AG04449 (cell line): ENCODE data around the gene SHMT1.
A peak's percentile ranks its signal among the peaks of the same experiment; 100 is the strongest.

Experiments used
- CTCF ChIA-PET: fragments of 350-600 bp; formaldehyde crosslinking; extraction: SDS; loops from one replicate; lab custom pipeline; 2021; ENCODE audit warnings: antibody characterized with exemption; lab: Yijun Ruan, JAX
- POLR2A ChIA-PET: fragments of 400-600, 350-600 bp; formaldehyde crosslinking; extraction: SDS; loops from one replicate; lab custom pipeline; 2020; ENCODE audit warnings: antibody characterized with exemption, inconsistent platforms; lab: Yijun Ruan, JAX
- DNase-seq: peaks from one replicate; pipeline ENCODE4 v3.0.0-alpha.2; 2010; ENCODE audit warnings: low read depth, low spot score
- H3K4me3 ChIP-seq: 2 replicates; pipeline ENCODE4 v1.5.1; 2011; ENCODE audit warnings: low read depth, mild to moderate bottlenecking, control low read depth, low read length
- CTCF ChIP-seq: IDR thresholded peaks from one replicate; pipeline ENCODE4 v1.5.1; 2011; ENCODE audit warnings: mild to moderate bottlenecking, moderate library complexity, low read length, control low read depth, inconsistent platforms; ENCODE audit not compliant: insufficient read depth; ENCODE audit errors: missing control alignments

The SHMT1 gene

GRCh38 chr17:18364166-18364565 lies 816 bp upstream of the SHMT1 start:
- CTCF ChIA-PET = no interaction called here
- no peak overlapping the region for H3K4me3 ChIP-seq
- no peak for TF ChIP-seq CTCF
- no peak for DNase-seq
- POLR2A ChIA-PET = no interaction called here

- no peak for TF ChIP-seq CTCF
- DNase-seq = no peak
- POLR2A ChIA-PET = no interaction called here
- CTCF ChIA-PET = interaction anchor here (1.0 kb wide), 1 partner anchor 42 kb away, joined by 6 read pairs; no protein-coding TSS in a partner anchor
- peak overlapping the region; percentile 79 for H3K4me3 ChIP-seq
These were observed 651 bp downstream of the SHMT1 start for GRCh38 chr17:18362698-18363100.

- DNase-seq = no peak
- TF ChIP-seq CTCF = no peak
- peak overlapping the region; percentile 79 for H3K4me3 ChIP-seq
- POLR2A ChIA-PET = no interaction called here
- CTCF ChIA-PET = interaction anchor here (1.0 kb wide), 1 partner anchor 41 kb away, joined by 6 read pairs; no protein-coding TSS in a partner anchor
These were observed 1.3 kb downstream of the SHMT1 start for GRCh38 chr17:18361837-18362697.

- DNase-seq = no peak
- H3K4me3 ChIP-seq = no peak overlapping the region
- no peak for TF ChIP-seq CTCF
- ChIA-PET CTCF (no interaction called here), POLR2A (interaction anchor here (0.7 kb wide), 1 partner anchor 16 kb away, joined by 4 read pairs; no protein-coding TSS in a partner anchor)
These were observed 2.8 kb downstream of the SHMT1 start for GRCh38 chr17:18360518-18360917.

- H3K4me3 ChIP-seq = no peak overlapping the region
- CTCF ChIA-PET = interaction anchor here (0.7 kb wide), 1 partner anchor 28 kb away, joined by 3 read pairs; no protein-coding TSS in a partner anchor
- TF ChIP-seq CTCF = no peak
- DNase-seq = no peak
- POLR2A ChIA-PET = no interaction called here
These were observed 6.7 kb downstream of the SHMT1 start for GRCh38 chr17:18356624-18357023.

- H3K4me3 ChIP-seq = no peak overlapping the region
- ChIA-PET CTCF (no interaction called here), POLR2A (no interaction called here)
- no peak for TF ChIP-seq CTCF
- no peak for DNase-seq
These were observed 9.8 kb downstream of the SHMT1 start for GRCh38 chr17:18353541-18353940.
